H1 (cell line): ENCODE data around the gene BBS12. TPM values are rescaled to one million over a fixed set of nuclear protein-coding genes. Genes with fewer than 3 reads are reported as not detected.

Experiments
- CTCF ChIA-PET: fragments of 300-600 bp; sonication (Branson Sonifier 250); formaldehyde crosslinking; loops from one replicate; lab custom pipeline; 2021; ENCODE audit not compliant: partially characterized antibody; lab: Charles Lee
- POLR2A ChIA-PET: fragments of 300-600 bp; sonication (Branson Sonifier 250); formaldehyde crosslinking; loops from one replicate; lab custom pipeline; 2021; ENCODE audit warnings: inconsistent platforms; ENCODE audit not compliant: partially characterized antibody; lab: Charles Lee
- DNase-seq, 2 experiments: peaks; one replicate each; pipeline versions ENCODE4 v3.0.0 to v3.0.0-alpha.2; 2010 to 2022; ENCODE audit warnings: low spot score in 2 of 2, low read depth in 1 of 2, mixed read lengths in 1 of 2
- FAIRE-seq: peaks from 2 replicates; lab custom pipeline; 2011; peaks lifted over from hg19 to GRCh38; lab: Jason Lieb, UNC
- H2AFZ ChIP-seq: 2 replicates; pipeline ENCODE4 v1.8.1; 2012; ENCODE audit warnings: low read length, inconsistent platforms
- H2AK5ac ChIP-seq: 2 replicates; pipeline ENCODE4 v1.6.1; 2013; ENCODE audit warnings: low read depth, low read length
- H2BK120ac ChIP-seq: replicated peaks from 2 replicates; pipeline ENCODE3; 2013; ENCODE audit warnings: low read depth, low read length, inconsistent platforms
- H2BK12ac ChIP-seq: 2 replicates; pipeline ENCODE4 v1.6.1; 2013; ENCODE audit warnings: low read depth, low read length
- H2BK15ac ChIP-seq: 2 replicates; pipeline ENCODE4 v1.6.1; 2013; ENCODE audit warnings: low read length
- H2BK20ac ChIP-seq: 2 replicates; pipeline ENCODE4 v1.6.1; 2013; ENCODE audit warnings: low read length
- H2BK5ac ChIP-seq: 2 replicates; pipeline ENCODE4 v1.6.1; 2013; ENCODE audit warnings: low read depth, low read length
- H3K14ac ChIP-seq: 2 replicates; pipeline ENCODE4 v1.6.1; 2013; ENCODE audit warnings: inconsistent platforms; ENCODE audit not compliant: insufficient read length
- H3K18ac ChIP-seq: 2 replicates; pipeline ENCODE4 v1.6.1; 2013; ENCODE audit warnings: low read length; ENCODE audit errors: extremely low read depth
- H3K23ac ChIP-seq: 2 replicates; pipeline ENCODE4 v1.6.1; 2013; ENCODE audit warnings: inconsistent platforms; ENCODE audit not compliant: insufficient read length
- H3K23me2 ChIP-seq: 2 replicates; pipeline ENCODE4 v1.6.1; 2013; ENCODE audit warnings: low read depth, low read length
- H3K27ac ChIP-seq: 2 replicates; pipeline ENCODE4 v1.6.1; 2011; ENCODE audit warnings: low read depth, low read length, inconsistent platforms
- H3K27me3 ChIP-seq, 4 experiments: replicated peaks in 1 of 4; 1 replicate in 1 of 4; 2 replicates in 3 of 4; pipeline versions ENCODE4 v1.6.1 to v1.8.1; 2011 to 2013; ENCODE audit warnings: low read length in 3 of 4, mild to moderate bottlenecking in 3 of 4, inconsistent platforms in 2 of 4, mixed read lengths in 2 of 4, moderate library complexity in 1 of 4; ENCODE audit not compliant: control insufficient read depth in 3 of 4, insufficient read depth in 3 of 4; ENCODE audit errors: extremely low read depth in 1 of 4
- H3K36me3 ChIP-seq, 4 experiments: 2 replicates each; pipeline versions ENCODE4 v1.6.1 to v1.8.1; 2011 to 2013; ENCODE audit warnings: mild to moderate bottlenecking in 4 of 4, low read length in 3 of 4, moderate library complexity in 2 of 4, control low read depth in 1 of 4, inconsistent platforms in 1 of 4; ENCODE audit not compliant: insufficient read depth in 4 of 4, control insufficient read depth in 2 of 4
- H3K4ac ChIP-seq: replicated peaks from 2 replicates; pipeline ENCODE3; 2013; ENCODE audit warnings: low read length, low read depth, mixed read lengths, inconsistent platforms; ENCODE audit not compliant: insufficient read length
- H3K4me1 ChIP-seq, 4 experiments: replicated peaks in 1 of 4; 1 replicate in 1 of 4; 2 replicates in 3 of 4; pipeline versions ENCODE4 v1.6.1 to v1.8.1; 2011 to 2013; ENCODE audit warnings: low read length in 3 of 4, inconsistent platforms in 2 of 4, mixed read lengths in 1 of 4; ENCODE audit not compliant: insufficient read depth in 4 of 4, control insufficient read depth in 3 of 4
- H3K4me2 ChIP-seq, 2 experiments: 2 replicates each; pipeline versions ENCODE4 v1.6.1 to v1.8.1; 2011 to 2013; ENCODE audit warnings: low read depth in 2 of 2, low read length in 2 of 2, control low read depth in 1 of 2, inconsistent platforms in 1 of 2, mild to moderate bottlenecking in 1 of 2; ENCODE audit not compliant: insufficient read depth in 1 of 2
- H3K4me3 ChIP-seq, 4 experiments: fragments of 200-600, 300-600 bp in 1 of 4; sonication (generic), shearing (Covaris generic), sonication (Bioruptor Twin) in 1 of 4; 2 replicates each; pipeline versions ENCODE4 v1.5.1 to v1.8.1; 2011 to 2016; ENCODE audit warnings: low read length in 4 of 4, low read depth in 3 of 4, control low read depth in 2 of 4, inconsistent platforms in 2 of 4, mild to moderate bottlenecking in 2 of 4, mixed read lengths in 1 of 4, moderate library complexity in 1 of 4; ENCODE audit not compliant: insufficient read depth in 2 of 4; ENCODE audit errors: extremely low read depth in 1 of 4
- H3K56ac ChIP-seq: replicated peaks from 2 replicates; pipeline ENCODE3; 2013; ENCODE audit warnings: low read depth, mild to moderate bottlenecking, mixed read lengths, low read length, inconsistent platforms; ENCODE audit not compliant: insufficient read length
- H3K79me1 ChIP-seq: 2 replicates; pipeline ENCODE4 v1.6.1; 2013; ENCODE audit warnings: low read depth, low read length, control low read depth
- H3K79me2 ChIP-seq, 2 experiments: 2 replicates each; pipeline versions ENCODE4 v1.6.1 to v1.8.1; 2012 to 2013; ENCODE audit warnings: low read length in 2 of 2, mild to moderate bottlenecking in 2 of 2, inconsistent platforms in 1 of 2; ENCODE audit not compliant: insufficient read depth in 2 of 2, control insufficient read depth in 1 of 2
- H3K9ac ChIP-seq, 4 experiments: replicated peaks in 1 of 4; 1 replicate in 1 of 4; 2 replicates in 3 of 4; pipeline versions ENCODE4 v1.6.1 to v1.8.1; 2011 to 2013; ENCODE audit warnings: low read depth in 3 of 4, low read length in 3 of 4, control low read depth in 2 of 4, mild to moderate bottlenecking in 2 of 4, moderate library complexity in 2 of 4, inconsistent platforms in 1 of 4; ENCODE audit errors: extremely low read depth in 1 of 4
- H3K9me3 ChIP-seq, 2 experiments: 2 replicates each; pipeline versions ENCODE4 v1.6.1 to v1.8.1; 2012 to 2013; ENCODE audit warnings: mild to moderate bottlenecking in 2 of 2, moderate library complexity in 2 of 2, control low read depth in 1 of 2, inconsistent platforms in 1 of 2, low read depth in 1 of 2, low read length in 1 of 2, mixed read lengths in 1 of 2; ENCODE audit not compliant: insufficient read depth in 2 of 2
- H4K20me1 ChIP-seq, 2 experiments: replicated peaks in 1 of 2; 2 replicates each; pipeline versions ENCODE3 to v1.8.1; 2011 to 2013; ENCODE audit warnings: inconsistent platforms in 2 of 2, low read length in 2 of 2, mild to moderate bottlenecking in 1 of 2; ENCODE audit not compliant: insufficient read depth in 2 of 2, control insufficient read depth in 1 of 2
- H4K5ac ChIP-seq: 2 replicates; pipeline ENCODE4 v1.6.1; 2013; ENCODE audit warnings: low read length, low read depth, mixed read lengths, inconsistent platforms; ENCODE audit not compliant: insufficient read length
- H4K8ac ChIP-seq: 2 replicates; pipeline ENCODE4 v1.8.0; 2013; ENCODE audit warnings: mild to moderate bottlenecking, moderate library complexity, low read length, inconsistent platforms; ENCODE audit not compliant: insufficient read depth; ENCODE audit errors: extremely low read depth
- H4K91ac ChIP-seq: replicated peaks from 2 replicates; pipeline ENCODE3; 2013; ENCODE audit warnings: low read length, mixed read lengths, inconsistent platforms; ENCODE audit not compliant: insufficient read length
- ASH2L ChIP-seq: fragments of 200-600, 300-600 bp; sonication (generic); IDR thresholded peaks from one replicate; pipeline ENCODE4 v1.7.1; 2017; ENCODE audit warnings: low read length
- BCL11A ChIP-seq, 2 experiments: IDR thresholded peaks; one replicate each; pipeline ENCODE4 v1.6.1; 2011; ENCODE audit warnings: low read depth in 2 of 2, low read length in 2 of 2, mild to moderate bottlenecking in 2 of 2
- CEBPB ChIP-seq: IDR thresholded peaks from 2 replicates; pipeline ENCODE4 v1.6.1; 2012; ENCODE audit warnings: low read depth, low read length
- EP300 ChIP-seq, 2 experiments: IDR thresholded peaks; 1 replicate in 1 of 2; 2 replicates in 1 of 2; pipeline ENCODE4 v1.6.1; 2011 to 2012; ENCODE audit warnings: low read depth in 2 of 2, low read length in 2 of 2, mild to moderate bottlenecking in 2 of 2, borderline replicate concordance in 1 of 2, inconsistent platforms in 1 of 2, moderate library complexity in 1 of 2
- EZH2 ChIP-seq: fragments of 200-600 bp; sonication (generic); IDR thresholded peaks from 2 replicates; pipeline ENCODE4 v1.7.1; 2012; ENCODE audit warnings: low read depth, mild to moderate bottlenecking, moderate library complexity, low read length, inconsistent platforms; ENCODE audit not compliant: severe bottlenecking
- JUN ChIP-seq: IDR thresholded peaks from 2 replicates; pipeline ENCODE4 v1.6.1; 2011; ENCODE audit warnings: low read depth, mild to moderate bottlenecking, improper control_type of control experiment, low read length
- POLR2A ChIP-seq, 2 experiments: IDR thresholded peaks; 1 replicate in 1 of 2; 2 replicates in 1 of 2; pipeline ENCODE4 v1.6.1; 2011; ENCODE audit warnings: low read depth in 2 of 2, low read length in 2 of 2, mild to moderate bottlenecking in 2 of 2; ENCODE audit errors: control extremely low read depth in 1 of 2
- RAD21 ChIP-seq, 2 experiments: IDR thresholded peaks in 1 of 2; conservative IDR thresholded peaks in 1 of 2; 2 replicates each; pipeline ENCODE4 v1.6.1; 2011; ENCODE audit warnings: low read depth in 2 of 2, low read length in 2 of 2, improper control_type of control experiment in 1 of 2, inconsistent platforms in 1 of 2, mild to moderate bottlenecking in 1 of 2, moderate library complexity in 1 of 2
- RBBP5 ChIP-seq: IDR thresholded peaks from 2 replicates; pipeline ENCODE4 v1.7.1; 2012; ENCODE audit warnings: low read depth, mild to moderate bottlenecking, inconsistent platforms, low read length, moderate library complexity, borderline replicate concordance
- WGBS, 2 experiments: shearing (Covaris generic) in 1 of 2; methylation state at CpG; one replicate each; pipeline versions ENCODE4 v1.1.6 to v1.1.7; 2013 to 2015; ENCODE audit warnings: low lambda C conversion rate in 2 of 2, mixed read lengths in 2 of 2, inconsistent platforms in 1 of 2, low coverage in 1 of 2, missing lambda C conversion rate in 1 of 2; ENCODE audit not compliant: insufficient replicate concordance in 2 of 2, insufficient coverage in 1 of 2, insufficient read length in 1 of 2; ENCODE audit errors: extremely low coverage in 1 of 2, missing lambda C conversion rate in 1 of 2; 5-methylcytosine and 5-hydroxymethylcytosine counted together
- polyA plus RNA-seq, 7 experiments: library from polyadenylated mRNA; depleted of rRNA in 3 of 7; stranded (reverse) in 5 of 7; unstranded in 2 of 7; fragments of >200 nt in 5 of 7; fragments of 200-250 nt in 2 of 7; gene quantifications; 1 replicate in 5 of 7; 2 replicates in 1 of 7; 4 replicates in 1 of 7; pipeline versions ENCODE4 v1.2.1 to v1.2.3, GENCODE V29; 2011 to 2013; ENCODE audit warnings: missing spikeins in 2 of 7, mixed read lengths in 2 of 7
- total RNA-seq: library from RNA; stranded (reverse); fragmentation: NEBNext Ultra II Directional; extraction: Animal tissue kit (Norgen Biotek cat#: 25700); gene quantifications from 2 replicates; pipeline ENCODE4 v1.2.1, GENCODE V29; 2021
- TF ChIP-seq, protein P1 (sequence below), 3 experiments: IDR thresholded peaks; 1 replicate in 2 of 3; 2 replicates in 1 of 3; pipeline versions ENCODE4 v1.5.1 to v1.6.1; 2011; ENCODE audit warnings: low read length in 3 of 3, mild to moderate bottlenecking in 3 of 3, inconsistent platforms in 2 of 3, low read depth in 1 of 3, moderate library complexity in 1 of 3; ENCODE audit not compliant: insufficient read depth in 1 of 3; ENCODE audit errors: control extremely low read depth in 1 of 3

Gene BBS12
- total and polyA plus RNA-seq, 2 of the 8 experiments (the other 6 are each of a cell fraction or from before 2014, with no cell fraction given) = 0.88 to 2.6 TPM

DNA sequence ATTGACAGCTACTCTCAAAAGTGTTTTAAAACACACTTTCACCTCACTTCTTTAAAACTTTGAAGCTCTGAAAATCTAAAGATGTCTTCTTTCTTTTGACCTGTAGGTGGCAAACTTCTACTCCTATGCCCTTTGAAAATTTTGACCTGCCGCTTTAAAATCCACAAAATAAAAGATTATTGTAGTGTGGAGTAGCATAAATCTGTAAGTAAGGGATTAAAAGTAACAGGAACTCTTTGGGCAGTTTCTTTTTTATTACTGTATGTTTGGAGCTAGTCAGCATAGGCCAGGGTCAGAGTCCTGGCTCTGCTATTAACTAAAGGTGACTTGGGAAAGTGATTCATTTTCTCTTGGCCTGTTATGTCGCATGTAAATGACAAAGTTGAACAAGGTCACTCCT, 25.5 kb downstream of the BBS12 start:
- peaks cover 0 to under 1% (median 0%) of the 10 kb centered on the region in 4 experiments; a peak in 1 of 7 replicates for H3K27me3 ChIP-seq
- no peak overlapping the region for H3K4me2 ChIP-seq
- no peak overlapping the region for H3K27ac ChIP-seq
- no peaks in the 10 kb centered on the region for H3K79me2 ChIP-seq
- DNase-seq (no peak), FAIRE-seq (peak; percentile 63)
- H2BK120ac ChIP-seq = no peak overlapping the region
- no peak overlapping the region for H4K91ac ChIP-seq
- H3K23me2 ChIP-seq = no peaks in the 10 kb centered on the region
- no peak overlapping the region for H2BK5ac ChIP-seq
- H3K23ac ChIP-seq = no peak overlapping the region
- WGBS, 2 experiments = 51% methylated on average over 2 of the region's 2 CpGs; no CpG with 5 or more reads in 1 of the 2 experiments
- no peak overlapping the region for H4K8ac ChIP-seq
- H2BK20ac ChIP-seq = no peak overlapping the region
- H3K56ac ChIP-seq = no peak overlapping the region
- ChIA-PET POLR2A (interaction anchor here (0.7 to 2.5 kb wide), 11 partner anchors 18 to 116 kb away, joined by 3 to 16 read pairs (median 3); no protein-coding TSS in a partner anchor), CTCF (interaction anchor here (0.7 to 4.0 kb wide), 45 partner anchors 9 to 619 kb away, joined by 3 to 23 read pairs (median 5); partner anchors contain the start of genes BBS12 and FGF2)
- no peak overlapping the region for H2AFZ ChIP-seq
- no peak overlapping the region for H3K18ac ChIP-seq
- no peak overlapping the region for H3K4ac ChIP-seq
- no peaks in the 10 kb centered on the region for H3K79me1 ChIP-seq
- no peak overlapping the region for H2BK12ac ChIP-seq
- H3K14ac ChIP-seq = no peak overlapping the region
- H3K9ac ChIP-seq = no peak overlapping the region
- H3K4me3 ChIP-seq = no peak overlapping the region
- H4K20me1 ChIP-seq = no peaks in the 10 kb centered on the region
- H3K36me3 ChIP-seq = no peaks in the 10 kb centered on the region
- peak overlapping the region; percentile 13 for H4K5ac ChIP-seq
- H2BK15ac ChIP-seq = no peak overlapping the region
- H3K9me3 ChIP-seq = no peaks in the 10 kb centered on the region
- H3K4me1 ChIP-seq = peaks cover 0 to 3% (median under 1%) of the 10 kb centered on the region in 4 experiments; a peak in 2 of 7 replicates
- no peak overlapping the region for H2AK5ac ChIP-seq
- TF ChIP-seq, protein P1, sequence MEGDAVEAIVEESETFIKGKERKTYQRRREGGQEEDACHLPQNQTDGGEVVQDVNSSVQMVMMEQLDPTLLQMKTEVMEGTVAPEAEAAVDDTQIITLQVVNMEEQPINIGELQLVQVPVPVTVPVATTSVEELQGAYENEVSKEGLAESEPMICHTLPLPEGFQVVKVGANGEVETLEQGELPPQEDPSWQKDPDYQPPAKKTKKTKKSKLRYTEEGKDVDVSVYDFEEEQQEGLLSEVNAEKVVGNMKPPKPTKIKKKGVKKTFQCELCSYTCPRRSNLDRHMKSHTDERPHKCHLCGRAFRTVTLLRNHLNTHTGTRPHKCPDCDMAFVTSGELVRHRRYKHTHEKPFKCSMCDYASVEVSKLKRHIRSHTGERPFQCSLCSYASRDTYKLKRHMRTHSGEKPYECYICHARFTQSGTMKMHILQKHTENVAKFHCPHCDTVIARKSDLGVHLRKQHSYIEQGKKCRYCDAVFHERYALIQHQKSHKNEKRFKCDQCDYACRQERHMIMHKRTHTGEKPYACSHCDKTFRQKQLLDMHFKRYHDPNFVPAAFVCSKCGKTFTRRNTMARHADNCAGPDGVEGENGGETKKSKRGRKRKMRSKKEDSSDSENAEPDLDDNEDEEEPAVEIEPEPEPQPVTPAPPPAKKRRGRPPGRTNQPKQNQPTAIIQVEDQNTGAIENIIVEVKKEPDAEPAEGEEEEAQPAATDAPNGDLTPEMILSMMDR (IDR thresholded peaks at IDR 0.05; ENCODE audit: control extremely low read depth in 1 of 3, insufficient read depth in 1 of 3, low read depth in 1 of 3, low read length in 3 of 3) = peak in 2 of 3 experiments; percentile 31 to 47; a peak in 2 of 4 replicates
- TF ChIP-seq RAD21 (IDR thresholded peaks at IDR 0.05 in 1 of 2, conservative IDR thresholded peaks at IDR 0.05 in 1 of 2; ENCODE audit: low read depth in 2 of 2, low read length in 2 of 2) (peak; percentile 75 to 77), BCL11A (IDR thresholded peaks at IDR 0.05; ENCODE audit: low read depth in 2 of 2, low read length in 2 of 2) (no peak), CEBPB (no peak), ASH2L (no peak), RBBP5 (no peak), EP300 (IDR thresholded peaks at IDR 0.05; ENCODE audit: borderline replicate concordance in 1 of 2, low read depth in 2 of 2, low read length in 2 of 2) (no peak), JUN (no peak), EZH2 (no peak), POLR2A (IDR thresholded peaks at IDR 0.05; ENCODE audit: control extremely low read depth in 1 of 2, low read depth in 2 of 2, low read length in 2 of 2) (no peak)
